ENCODE results near the gene MICALL2. TPM values are rescaled to one million over a fixed set of nuclear protein-coding genes. Genes with fewer than 3 reads are reported as not detected.
A peak's percentile ranks its signal among the peaks of the same experiment; 100 is the strongest.

Gene MICALL2
- polyA plus RNA-seq, 1 donor, result 77.8 TPM

GRCh38 chr7:1413936-1414639, 45.2 kb downstream of the MICALL2 start:
- H3K4me1 ChIP-seq (ENCODE audit: control insufficient read depth, insufficient read depth, low read length), result no peaks in the 10 kb centered on the region
- H3K4me3 ChIP-seq (ENCODE audit: low read length), result no peak overlapping the region
- no peak for DNase-seq
- peaks cover 3% of the 10 kb centered on the region for H3K9me3 ChIP-seq (ENCODE audit: control insufficient read depth, low read depth, low read length)
- no peak overlapping the region for H3K27ac ChIP-seq (ENCODE audit: low read length)
- no peaks in the 10 kb centered on the region for H3K36me3 ChIP-seq (ENCODE audit: control insufficient read depth, insufficient read depth, low read length)
- no CpG with 5 or more reads among the region's 21 CpGs for WGBS (ENCODE audit: insufficient coverage, low lambda C conversion rate)
- H3K27me3 ChIP-seq (ENCODE audit: control insufficient read depth, insufficient read depth, low read length), result peaks cover 37% of the 10 kb centered on the region

- Histone ChIP-seq H3K4me1 (ENCODE audit: control insufficient read depth, insufficient read depth, low read length) (no peaks in the 10 kb centered on the region), H3K4me3 (ENCODE audit: low read length) (no peak overlapping the region), H3K36me3 (ENCODE audit: control insufficient read depth, insufficient read depth, low read length) (no peaks in the 10 kb centered on the region), H3K9me3 (ENCODE audit: control insufficient read depth, low read depth, low read length) (peaks cover 3% of the 10 kb centered on the region), H3K27ac (ENCODE audit: low read length) (no peak overlapping the region), H3K27me3 (ENCODE audit: control insufficient read depth, insufficient read depth, low read length) (peaks cover 50% of the 10 kb centered on the region)
- peak; percentile 77 to 78 for DNase-seq
- WGBS (ENCODE audit: insufficient coverage, low lambda C conversion rate), result no CpG with 5 or more reads among the region's 65 CpGs
Observed at GRCh38 chr7:1412322-1413261, 46.7 kb downstream of the MICALL2 start.

GRCh38 chr7:1411414-1411813, 47.9 kb downstream of the MICALL2 start:
- H3K4me3 ChIP-seq (ENCODE audit: low read length), result no peak overlapping the region
- no peak overlapping the region for H3K27ac ChIP-seq (ENCODE audit: low read length)
- DNase-seq, result no peak
- WGBS (ENCODE audit: insufficient coverage, low lambda C conversion rate), result no CpG with 5 or more reads among the region's 28 CpGs
- no peaks in the 10 kb centered on the region for H3K36me3 ChIP-seq (ENCODE audit: control insufficient read depth, insufficient read depth, low read length)
- H3K9me3 ChIP-seq (ENCODE audit: control insufficient read depth, low read depth, low read length), result peaks cover 3% of the 10 kb centered on the region
- H3K4me1 ChIP-seq (ENCODE audit: control insufficient read depth, insufficient read depth, low read length), result no peaks in the 10 kb centered on the region
- peaks cover 50% of the 10 kb centered on the region for H3K27me3 ChIP-seq (ENCODE audit: control insufficient read depth, insufficient read depth, low read length)

- DNase-seq, result no peak
- no peaks in the 10 kb centered on the region for H3K4me1 ChIP-seq (ENCODE audit: control insufficient read depth, insufficient read depth, low read length)
- H3K9me3 ChIP-seq (ENCODE audit: control insufficient read depth, low read depth, low read length), result peaks cover 3% of the 10 kb centered on the region
- H3K4me3 ChIP-seq (ENCODE audit: low read length), result no peak overlapping the region
- H3K36me3 ChIP-seq (ENCODE audit: control insufficient read depth, insufficient read depth, low read length), result no peaks in the 10 kb centered on the region
- no CpG with 5 or more reads among the region's 12 CpGs for WGBS (ENCODE audit: insufficient coverage, low lambda C conversion rate)
- no peak overlapping the region for H3K27ac ChIP-seq (ENCODE audit: low read length)
- H3K27me3 ChIP-seq (ENCODE audit: control insufficient read depth, insufficient read depth, low read length), result peaks cover 52% of the 10 kb centered on the region
Observed at GRCh38 chr7:1410992-1411391, 48.3 kb downstream of the MICALL2 start.

GRCh38 chr7:1409555-1409954, 49.7 kb downstream of the MICALL2 start:
- H3K27me3 ChIP-seq (ENCODE audit: control insufficient read depth, insufficient read depth, low read length), result peaks cover 62% of the 10 kb centered on the region
- H3K9me3 ChIP-seq (ENCODE audit: control insufficient read depth, low read depth, low read length), result peaks cover 3% of the 10 kb centered on the region
- H3K4me1 ChIP-seq (ENCODE audit: control insufficient read depth, insufficient read depth, low read length), result no peaks in the 10 kb centered on the region
- no peak overlapping the region for H3K27ac ChIP-seq (ENCODE audit: low read length)
- no peak for DNase-seq
- H3K4me3 ChIP-seq (ENCODE audit: low read length), result no peak overlapping the region
- no peaks in the 10 kb centered on the region for H3K36me3 ChIP-seq (ENCODE audit: control insufficient read depth, insufficient read depth, low read length)
- no CpG with 5 or more reads among the region's 7 CpGs for WGBS (ENCODE audit: insufficient coverage, low lambda C conversion rate)

GRCh38 chr7:1408466-1408865, 50.8 kb downstream of the MICALL2 start:
- no CpG with 5 or more reads among the region's 8 CpGs for WGBS (ENCODE audit: insufficient coverage, low lambda C conversion rate)
- Histone ChIP-seq H3K9me3 (ENCODE audit: control insufficient read depth, low read depth, low read length) (peaks cover 6% of the 10 kb centered on the region), H3K4me1 (ENCODE audit: control insufficient read depth, insufficient read depth, low read length) (no peaks in the 10 kb centered on the region), H3K27me3 (ENCODE audit: control insufficient read depth, insufficient read depth, low read length) (peaks cover 71% of the 10 kb centered on the region), H3K36me3 (ENCODE audit: control insufficient read depth, insufficient read depth, low read length) (no peaks in the 10 kb centered on the region), H3K4me3 (ENCODE audit: low read length) (no peak overlapping the region), H3K27ac (ENCODE audit: low read length) (no peak overlapping the region)
- no peak for DNase-seq

GRCh38 chr7:1407892-1408291, 51.4 kb downstream of the MICALL2 start:
- Histone ChIP-seq H3K27ac (ENCODE audit: low read length) (no peak overlapping the region), H3K36me3 (ENCODE audit: control insufficient read depth, insufficient read depth, low read length) (no peaks in the 10 kb centered on the region), H3K4me3 (ENCODE audit: low read length) (no peak overlapping the region), H3K9me3 (ENCODE audit: control insufficient read depth, low read depth, low read length) (peaks cover 3% of the 10 kb centered on the region), H3K27me3 (ENCODE audit: control insufficient read depth, insufficient read depth, low read length) (peaks cover 72% of the 10 kb centered on the region), H3K4me1 (ENCODE audit: control insufficient read depth, insufficient read depth, low read length) (no peaks in the 10 kb centered on the region)
- no peak for DNase-seq
- no CpG with 5 or more reads among the region's 24 CpGs for WGBS (ENCODE audit: insufficient coverage, low lambda C conversion rate)

- Histone ChIP-seq H3K4me1 (ENCODE audit: control insufficient read depth, insufficient read depth, low read length) (no peaks in the 10 kb centered on the region), H3K36me3 (ENCODE audit: control insufficient read depth, insufficient read depth, low read length) (no peaks in the 10 kb centered on the region), H3K4me3 (ENCODE audit: low read length) (no peak overlapping the region), H3K27me3 (ENCODE audit: control insufficient read depth, insufficient read depth, low read length) (peaks cover 85% of the 10 kb centered on the region), H3K27ac (ENCODE audit: low read length) (no peak overlapping the region), H3K9me3 (ENCODE audit: control insufficient read depth, low read depth, low read length) (peaks cover 8% of the 10 kb centered on the region)
- WGBS (ENCODE audit: insufficient coverage, low lambda C conversion rate), result no CpG with 5 or more reads among the region's 21 CpGs
- DNase-seq, result no peak
Observed at GRCh38 chr7:1404898-1405548, 54.2 kb downstream of the MICALL2 start.

- Histone ChIP-seq H3K4me3 (ENCODE audit: low read length) (no peak overlapping the region), H3K4me1 (ENCODE audit: control insufficient read depth, insufficient read depth, low read length) (no peaks in the 10 kb centered on the region), H3K27ac (ENCODE audit: low read length) (no peak overlapping the region), H3K36me3 (ENCODE audit: control insufficient read depth, insufficient read depth, low read length) (no peaks in the 10 kb centered on the region), H3K27me3 (ENCODE audit: control insufficient read depth, insufficient read depth, low read length) (peaks cover 84% of the 10 kb centered on the region), H3K9me3 (ENCODE audit: control insufficient read depth, low read depth, low read length) (peaks cover 8% of the 10 kb centered on the region)
- no CpG with 5 or more reads among the region's 4 CpGs for WGBS (ENCODE audit: insufficient coverage, low lambda C conversion rate)
- DNase-seq, result no peak
Observed at GRCh38 chr7:1404460-1404809, 54.8 kb downstream of the MICALL2 start.

- peak in 1 of 2 donors; percentile 16 for DNase-seq
- Histone ChIP-seq H3K4me1 (ENCODE audit: control insufficient read depth, insufficient read depth, low read length) (no peaks in the 10 kb centered on the region), H3K36me3 (ENCODE audit: control insufficient read depth, insufficient read depth, low read length) (no peaks in the 10 kb centered on the region), H3K27me3 (ENCODE audit: control insufficient read depth, insufficient read depth, low read length) (peaks cover 84% of the 10 kb centered on the region), H3K4me3 (ENCODE audit: low read length) (no peak overlapping the region), H3K27ac (ENCODE audit: low read length) (no peak overlapping the region), H3K9me3 (ENCODE audit: control insufficient read depth, low read depth, low read length) (peaks cover 8% of the 10 kb centered on the region)
- no CpG with 5 or more reads among the region's 41 CpGs for WGBS (ENCODE audit: insufficient coverage, low lambda C conversion rate)
Observed at GRCh38 chr7:1403638-1404459, 55.4 kb downstream of the MICALL2 start.
